Fibroblast of lung (primary cell): ENCODE measurements around the gene MIEF2. TPM values are rescaled to one million over a fixed set of nuclear protein-coding genes. Genes with fewer than 3 reads are reported as not detected.

Source experiments
- DNase-seq, 2 donors: peaks; one replicate each; pipeline versions ENCODE4 v3.0.0 to v3.0.0-alpha.2; 2010; ENCODE audit warnings: low read depth in 2 of 2
- H2AFZ ChIP-seq: 2 replicates; pipeline ENCODE4 v1.5.1; 2012; ENCODE audit warnings: low read length, control low read depth, inconsistent platforms
- H3K27ac ChIP-seq: 2 replicates; pipeline ENCODE4 v1.5.1; 2011; ENCODE audit warnings: low read length, control low read depth; ENCODE audit not compliant: insufficient read depth
- H3K27me3 ChIP-seq: 2 replicates; pipeline ENCODE4 v1.5.1; 2011; ENCODE audit warnings: mild to moderate bottlenecking, low read length; ENCODE audit not compliant: control insufficient read depth, insufficient read depth
- H3K36me3 ChIP-seq: 2 replicates; pipeline ENCODE4 v1.5.1; 2011; ENCODE audit warnings: low read length; ENCODE audit not compliant: control insufficient read depth, insufficient read depth
- H3K4me1 ChIP-seq: 2 replicates; pipeline ENCODE4 v1.5.1; 2011; ENCODE audit warnings: low read length; ENCODE audit not compliant: control insufficient read depth, insufficient read depth; ENCODE audit errors: extremely low read depth
- H3K4me2 ChIP-seq: 2 replicates; pipeline ENCODE4 v1.5.1; 2011; ENCODE audit warnings: low read length, control low read depth; ENCODE audit not compliant: insufficient read depth; ENCODE audit errors: extremely low read depth
- H3K4me3 ChIP-seq, 4 experiments: fragments of 200-600 bp in 1 of 4; sonication (generic) in 1 of 4; replicated peaks in 1 of 4; 2 replicates each; pipeline ENCODE4 v1.5.1; 2011 to 2016; ENCODE audit warnings: low read length in 4 of 4, low read depth in 3 of 4, mild to moderate bottlenecking in 3 of 4, control low read depth in 2 of 4, inconsistent platforms in 1 of 4, mixed read lengths in 1 of 4; ENCODE audit not compliant: insufficient read depth in 1 of 4; ENCODE audit errors: control extremely low read depth in 1 of 4
- H3K79me2 ChIP-seq: 2 replicates; pipeline ENCODE4 v1.5.1; 2012; ENCODE audit warnings: mild to moderate bottlenecking, low read length, inconsistent platforms; ENCODE audit not compliant: control insufficient read depth, insufficient read depth
- H3K9ac ChIP-seq: 2 replicates; pipeline ENCODE4 v1.5.1; 2011; ENCODE audit warnings: mild to moderate bottlenecking, low read length, control low read depth; ENCODE audit not compliant: insufficient read depth
- H3K9me3 ChIP-seq: 2 replicates; pipeline ENCODE4 v1.5.1; 2012; ENCODE audit warnings: low read depth, low read length; ENCODE audit not compliant: control insufficient read depth, insufficient read depth
- H4K20me1 ChIP-seq: 2 replicates; pipeline ENCODE4 v1.5.1; 2011; ENCODE audit warnings: low read length; ENCODE audit not compliant: control insufficient read depth, insufficient read depth; ENCODE audit errors: extremely low read depth
- EZH2 ChIP-seq: IDR thresholded peaks from 2 replicates; pipeline ENCODE4 v1.5.1; 2012; ENCODE audit warnings: low read length, control low read depth, mild to moderate bottlenecking; ENCODE audit errors: missing control alignments
- polyA plus RNA-seq, 2 donors: library from polyadenylated mRNA; depleted of rRNA in 1 of 2; stranded (reverse) in 1 of 2; unstranded in 1 of 2; fragments of >200 nt; gene quantifications; 2 replicates each; pipeline ENCODE4 v1.2.1, GENCODE V29; 2011 to 2012; ENCODE audit warnings: missing spikeins in 1 of 2
- total RNA-seq: library from RNA; depleted of rRNA; stranded (reverse); fragments of >200 nt; gene quantifications from 2 replicates; pipeline ENCODE4 v1.2.1, GENCODE V29; 2014
- TF ChIP-seq, protein P1 (sequence below), 2 donors: IDR thresholded peaks in 1 of 2; conservative IDR thresholded peaks in 1 of 2; 1 replicate in 1 of 2; 2 replicates in 1 of 2; pipeline ENCODE4 v1.5.1; 2011 to 2012; ENCODE audit warnings: low read length in 2 of 2, control low read depth in 1 of 2, inconsistent platforms in 1 of 2, low read depth in 1 of 2, mild to moderate bottlenecking in 1 of 2

MIEF2 gene
- total and polyA plus RNA-seq, 2 donors (not counting 1 experiment from before 2014, with no cell fraction given), result 3.9 to 16.2 TPM

GRCh38 chr17:18231164-18231563 lies 29.3 kb upstream of the MIEF2 start:
- Histone ChIP-seq H3K79me2 (peaks cover 9% of the 10 kb centered on the region), H3K4me2 (no peak overlapping the region), H3K36me3 (peaks cover 16% of the 10 kb centered on the region), H3K4me3 (no peak overlapping the region), H4K20me1 (no peaks in the 10 kb centered on the region), H3K9me3 (no peaks in the 10 kb centered on the region), H3K27me3 (no peaks in the 10 kb centered on the region), H2AFZ (no peak overlapping the region), H3K9ac (no peak overlapping the region), H3K27ac (no peak overlapping the region), H3K4me1 (peaks cover 3% of the 10 kb centered on the region)
- no peak for TF ChIP-seq EZH2
- TF ChIP-seq, protein P1, sequence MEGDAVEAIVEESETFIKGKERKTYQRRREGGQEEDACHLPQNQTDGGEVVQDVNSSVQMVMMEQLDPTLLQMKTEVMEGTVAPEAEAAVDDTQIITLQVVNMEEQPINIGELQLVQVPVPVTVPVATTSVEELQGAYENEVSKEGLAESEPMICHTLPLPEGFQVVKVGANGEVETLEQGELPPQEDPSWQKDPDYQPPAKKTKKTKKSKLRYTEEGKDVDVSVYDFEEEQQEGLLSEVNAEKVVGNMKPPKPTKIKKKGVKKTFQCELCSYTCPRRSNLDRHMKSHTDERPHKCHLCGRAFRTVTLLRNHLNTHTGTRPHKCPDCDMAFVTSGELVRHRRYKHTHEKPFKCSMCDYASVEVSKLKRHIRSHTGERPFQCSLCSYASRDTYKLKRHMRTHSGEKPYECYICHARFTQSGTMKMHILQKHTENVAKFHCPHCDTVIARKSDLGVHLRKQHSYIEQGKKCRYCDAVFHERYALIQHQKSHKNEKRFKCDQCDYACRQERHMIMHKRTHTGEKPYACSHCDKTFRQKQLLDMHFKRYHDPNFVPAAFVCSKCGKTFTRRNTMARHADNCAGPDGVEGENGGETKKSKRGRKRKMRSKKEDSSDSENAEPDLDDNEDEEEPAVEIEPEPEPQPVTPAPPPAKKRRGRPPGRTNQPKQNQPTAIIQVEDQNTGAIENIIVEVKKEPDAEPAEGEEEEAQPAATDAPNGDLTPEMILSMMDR (conservative IDR thresholded peaks at IDR 0.05 in 1 of 2, IDR thresholded peaks at IDR 0.05 in 1 of 2; ENCODE audit: low read depth in 1 of 2, low read length in 2 of 2), result no peak
- DNase-seq, result no peak

DNA sequence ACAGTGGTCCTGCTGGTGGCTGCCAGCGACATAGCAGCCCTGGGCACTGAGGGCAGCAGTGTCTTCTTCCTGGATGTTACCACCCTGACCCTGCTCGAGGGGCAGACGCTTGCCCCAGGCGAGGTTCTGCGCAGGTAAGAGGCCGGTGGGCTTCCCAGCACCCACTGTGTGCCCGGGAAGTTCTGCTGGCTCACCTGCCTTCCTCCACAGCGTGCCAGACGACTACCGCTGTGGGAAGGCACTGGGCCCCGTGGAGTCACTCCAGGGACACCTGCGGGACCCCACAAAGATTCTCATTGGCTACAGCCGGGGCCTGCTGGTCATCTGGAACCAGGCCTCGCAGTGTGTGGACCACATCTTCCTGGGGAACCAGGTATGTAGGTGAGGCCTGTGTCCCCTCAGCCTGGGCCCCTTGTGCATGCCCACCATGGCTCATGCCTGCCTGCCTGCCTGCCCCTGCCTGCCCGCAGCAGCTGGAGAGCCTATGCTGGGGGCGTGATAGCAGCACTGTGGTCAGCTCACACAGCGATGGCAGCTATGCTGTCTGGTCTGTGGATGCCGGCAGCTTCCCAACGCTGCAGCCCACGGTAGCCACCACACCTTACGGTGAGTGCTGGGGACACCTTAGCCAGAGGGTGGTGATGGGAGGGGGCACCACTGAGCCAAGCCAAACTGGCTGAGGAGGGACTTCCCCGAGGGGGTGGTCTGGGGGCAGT lies 26.5 kb upstream of the MIEF2 start:
- Histone ChIP-seq H3K4me3 (no peak overlapping the region), H2AFZ (no peak overlapping the region)
- no peak for DNase-seq

GRCh38 chr17:18234853-18235380 lies 25.5 kb upstream of the MIEF2 start:
- H3K36me3 ChIP-seq, result peaks cover 17% of the 10 kb centered on the region
- no peak overlapping the region for H3K4me2 ChIP-seq
- H3K79me2 ChIP-seq, result no peaks in the 10 kb centered on the region
- H3K4me3 ChIP-seq, result no peak overlapping the region
- H3K4me1 ChIP-seq, result no peaks in the 10 kb centered on the region
- H3K9me3 ChIP-seq, result no peaks in the 10 kb centered on the region
- H3K27ac ChIP-seq, result no peak overlapping the region
- no peak for DNase-seq
- no peak overlapping the region for H2AFZ ChIP-seq
- H4K20me1 ChIP-seq, result no peaks in the 10 kb centered on the region
- H3K9ac ChIP-seq, result no peak overlapping the region
- no peaks in the 10 kb centered on the region for H3K27me3 ChIP-seq
- TF ChIP-seq, protein P1 (conservative IDR thresholded peaks at IDR 0.05 in 1 of 2, IDR thresholded peaks at IDR 0.05 in 1 of 2; ENCODE audit: low read depth in 1 of 2, low read length in 2 of 2), result no peak
- TF ChIP-seq EZH2, result no peak

More for the DNA sequence above, 26.5 kb upstream of the MIEF2 start:
- no peaks in the 10 kb centered on the region for H4K20me1 ChIP-seq
- peaks cover 17% of the 10 kb centered on the region for H3K36me3 ChIP-seq
- no peaks in the 10 kb centered on the region for H3K27me3 ChIP-seq
- no peak overlapping the region for H3K9ac ChIP-seq
- no peaks in the 10 kb centered on the region for H3K4me1 ChIP-seq
- TF ChIP-seq, protein P1 (conservative IDR thresholded peaks at IDR 0.05 in 1 of 2, IDR thresholded peaks at IDR 0.05 in 1 of 2; ENCODE audit: low read depth in 1 of 2, low read length in 2 of 2), result no peak
- no peak for TF ChIP-seq EZH2
- H3K27ac ChIP-seq, result no peak overlapping the region
- H3K4me2 ChIP-seq, result no peak overlapping the region
- no peaks in the 10 kb centered on the region for H3K9me3 ChIP-seq
- no peaks in the 10 kb centered on the region for H3K79me2 ChIP-seq
